ENCODE data around the gene FAM8A1. TPM values are rescaled to one million over a fixed set of nuclear protein-coding genes. Genes with fewer than 3 reads are reported as not detected.
"Not testable (repeated sequence)": the region's sequence is repeated elsewhere in the genome, so short reads cannot be mapped to it uniquely, and the experiment has no call there.

Gene FAM8A1
- polyA plus RNA-seq, 2 donors = 5.7 to 7.1 TPM

GRCh38 chr6:17581282-17581681 is 18.8 kb upstream of the FAM8A1 start:
- H3K9me3 ChIP-seq (ENCODE audit: control insufficient read depth in 2 of 2, insufficient read depth in 1 of 2, low read depth in 1 of 2, low read length in 1 of 2); H3K4me3 ChIP-seq (ENCODE audit: low read depth in 1 of 2, low read length in 2 of 2); H3K27me3 ChIP-seq (ENCODE audit: control insufficient read depth in 1 of 2, insufficient read depth in 2 of 2, low read length in 2 of 2); H3K4me1 ChIP-seq (ENCODE audit: control insufficient read depth in 2 of 2, insufficient read depth in 2 of 2, low read length in 1 of 2); H3K36me3 ChIP-seq (ENCODE audit: control insufficient read depth in 2 of 2, insufficient read depth in 2 of 2, low read length in 1 of 2); H3K27ac ChIP-seq (ENCODE audit: low read depth in 2 of 2, low read length in 1 of 2): not testable (repeated sequence)
- WGBS, 2 donors = 93% methylated on average over 7 of the region's 7 CpGs

DNA sequence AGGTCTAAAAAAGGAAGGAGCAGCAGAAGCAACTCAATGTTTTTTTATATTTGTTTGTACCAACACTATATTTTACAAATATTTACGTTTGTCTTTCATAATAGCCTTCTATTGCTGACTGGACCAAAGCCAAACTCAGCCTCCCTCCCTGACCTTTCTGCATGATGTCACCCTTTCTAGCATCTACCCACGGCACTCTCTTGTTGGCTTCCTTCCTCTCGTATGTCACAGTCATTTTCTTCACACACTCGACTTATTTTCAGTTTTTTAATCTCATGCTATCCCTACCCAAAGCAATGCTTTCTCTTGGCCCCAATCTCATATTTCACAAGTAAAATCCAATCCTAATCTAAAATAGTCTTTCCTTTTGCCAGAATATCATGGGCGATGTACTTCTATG is 16.3 kb upstream of the FAM8A1 start:
- WGBS, 2 donors = 16 to 17% methylated on average over 5 of the region's 5 CpGs
- no peaks in the 10 kb centered on the region for H3K9me3 ChIP-seq (ENCODE audit: control insufficient read depth in 2 of 2, insufficient read depth in 1 of 2, low read depth in 1 of 2, low read length in 1 of 2)
- H3K27ac ChIP-seq (ENCODE audit: low read depth in 2 of 2, low read length in 1 of 2) = peak overlapping the region in 1 of 2 donors; percentile 63
- H3K4me3 ChIP-seq (ENCODE audit: low read depth in 1 of 2, low read length in 2 of 2) = no peak overlapping the region
- no peaks in the 10 kb centered on the region for H3K27me3 ChIP-seq (ENCODE audit: control insufficient read depth in 1 of 2, insufficient read depth in 2 of 2, low read length in 2 of 2)
- peaks cover 0 to 3% of the 10 kb centered on the region in 2 donors for H3K4me1 ChIP-seq (ENCODE audit: control insufficient read depth in 2 of 2, insufficient read depth in 2 of 2, low read length in 1 of 2)
- H3K36me3 ChIP-seq (ENCODE audit: control insufficient read depth in 2 of 2, insufficient read depth in 2 of 2, low read length in 1 of 2) = no peaks in the 10 kb centered on the region

GRCh38 chr6:17584241-17584803 is 15.8 kb upstream of the FAM8A1 start:
- peaks cover 0 to 3% of the 10 kb centered on the region in 2 donors for H3K4me1 ChIP-seq (ENCODE audit: control insufficient read depth in 2 of 2, insufficient read depth in 2 of 2, low read length in 1 of 2)
- no peaks in the 10 kb centered on the region for H3K9me3 ChIP-seq (ENCODE audit: control insufficient read depth in 2 of 2, insufficient read depth in 1 of 2, low read depth in 1 of 2, low read length in 1 of 2)
- no peaks in the 10 kb centered on the region for H3K27me3 ChIP-seq (ENCODE audit: control insufficient read depth in 1 of 2, insufficient read depth in 2 of 2, low read length in 2 of 2)
- H3K4me3 ChIP-seq (ENCODE audit: low read depth in 1 of 2, low read length in 2 of 2) = no peak overlapping the region
- H3K27ac ChIP-seq (ENCODE audit: low read depth in 2 of 2, low read length in 1 of 2) = no peak overlapping the region
- WGBS, 2 donors = 8% methylated on average over 7 of the region's 7 CpGs
- H3K36me3 ChIP-seq (ENCODE audit: control insufficient read depth in 2 of 2, insufficient read depth in 2 of 2, low read length in 1 of 2) = no peaks in the 10 kb centered on the region

- no peak overlapping the region for H3K4me3 ChIP-seq (ENCODE audit: low read depth in 1 of 2, low read length in 2 of 2)
- H3K27ac ChIP-seq (ENCODE audit: low read depth in 2 of 2, low read length in 1 of 2) = no peak overlapping the region
- 73 to 79% methylated on average over 7 of the region's 7 CpGs for WGBS, 2 donors
- no peaks in the 10 kb centered on the region for H3K4me1 ChIP-seq (ENCODE audit: control insufficient read depth in 2 of 2, insufficient read depth in 2 of 2, low read length in 1 of 2)
- no peaks in the 10 kb centered on the region for H3K27me3 ChIP-seq (ENCODE audit: control insufficient read depth in 1 of 2, insufficient read depth in 2 of 2, low read length in 2 of 2)
- H3K36me3 ChIP-seq (ENCODE audit: control insufficient read depth in 2 of 2, insufficient read depth in 2 of 2, low read length in 1 of 2) = no peaks in the 10 kb centered on the region
- no peaks in the 10 kb centered on the region for H3K9me3 ChIP-seq (ENCODE audit: control insufficient read depth in 2 of 2, insufficient read depth in 1 of 2, low read depth in 1 of 2, low read length in 1 of 2)
These were observed 14.2 kb upstream of the FAM8A1 start for GRCh38 chr6:17585766-17586490.

GRCh38 chr6:17586623-17587022 is 13.5 kb upstream of the FAM8A1 start:
- H3K4me3 ChIP-seq (ENCODE audit: low read depth in 1 of 2, low read length in 2 of 2); H3K9me3 ChIP-seq (ENCODE audit: control insufficient read depth in 2 of 2, insufficient read depth in 1 of 2, low read depth in 1 of 2, low read length in 1 of 2); H3K27me3 ChIP-seq (ENCODE audit: control insufficient read depth in 1 of 2, insufficient read depth in 2 of 2, low read length in 2 of 2); H3K4me1 ChIP-seq (ENCODE audit: control insufficient read depth in 2 of 2, insufficient read depth in 2 of 2, low read length in 1 of 2); H3K27ac ChIP-seq (ENCODE audit: low read depth in 2 of 2, low read length in 1 of 2); H3K36me3 ChIP-seq (ENCODE audit: control insufficient read depth in 2 of 2, insufficient read depth in 2 of 2, low read length in 1 of 2): not testable (repeated sequence)
- 95% methylated on average over 13 of the region's 13 CpGs for WGBS, 2 donors

- H3K4me3 ChIP-seq (ENCODE audit: low read depth in 1 of 2, low read length in 2 of 2) = no peak overlapping the region
- 84 to 91% methylated on average over 6 of the region's 6 CpGs for WGBS, 2 donors
- H3K4me1 ChIP-seq (ENCODE audit: control insufficient read depth in 2 of 2, insufficient read depth in 2 of 2, low read length in 1 of 2) = no peaks in the 10 kb centered on the region
These were observed 12.1 kb upstream of the FAM8A1 start for GRCh38 chr6:17588011-17588410.

DNA sequence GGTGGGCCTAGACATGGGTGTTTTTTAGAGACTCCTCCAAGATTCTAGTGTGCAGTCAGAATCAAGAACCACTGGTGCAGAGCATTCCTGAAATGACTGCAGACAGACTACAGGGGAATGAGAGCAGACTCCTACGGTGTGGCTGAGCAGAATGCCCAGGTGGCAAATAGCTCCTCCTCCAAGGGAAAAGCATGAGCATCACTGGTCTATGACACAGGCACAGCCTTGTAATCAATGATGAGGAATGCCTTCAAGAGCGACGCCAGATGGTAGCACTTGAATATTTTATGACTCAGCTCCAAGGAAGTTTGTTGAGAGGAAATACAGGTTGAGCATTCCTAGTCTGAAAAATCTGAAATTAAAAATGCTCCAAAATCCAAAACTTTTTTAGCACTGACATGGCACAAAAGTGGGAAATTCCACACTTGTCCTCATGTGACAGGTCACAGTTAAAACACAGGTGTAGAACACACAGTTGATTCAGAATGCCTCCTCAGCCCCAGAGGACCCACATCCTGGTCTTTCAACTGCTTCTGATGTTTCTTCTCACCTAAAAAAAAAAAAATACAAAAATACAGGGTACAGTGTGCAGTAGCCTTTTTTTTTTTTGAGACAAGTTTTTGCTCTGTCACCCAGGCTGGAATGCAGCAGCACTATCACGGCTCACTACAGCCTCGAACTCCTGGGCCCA is 10.6 kb upstream of the FAM8A1 start:
- Histone ChIP-seq H3K27me3 (ENCODE audit: control insufficient read depth in 1 of 2, insufficient read depth in 2 of 2, low read length in 2 of 2) (no peaks in the 10 kb centered on the region), H3K36me3 (ENCODE audit: control insufficient read depth in 2 of 2, insufficient read depth in 2 of 2, low read length in 1 of 2) (no peaks in the 10 kb centered on the region), H3K4me1 (ENCODE audit: control insufficient read depth in 2 of 2, insufficient read depth in 2 of 2, low read length in 1 of 2) (no peaks in the 10 kb centered on the region), H3K4me3 (ENCODE audit: low read depth in 1 of 2, low read length in 2 of 2) (no peak overlapping the region), H3K9me3 (ENCODE audit: control insufficient read depth in 2 of 2, insufficient read depth in 1 of 2, low read depth in 1 of 2, low read length in 1 of 2) (no peaks in the 10 kb centered on the region), H3K27ac (ENCODE audit: low read depth in 2 of 2, low read length in 1 of 2) (no peak overlapping the region)
- WGBS, 2 donors = 63 to 69% methylated on average over 5 of the region's 5 CpGs

More at GRCh38 chr6:17588011-17588410, 12.1 kb upstream of the FAM8A1 start:
- Histone ChIP-seq H3K27ac (ENCODE audit: low read depth in 2 of 2, low read length in 1 of 2) (no peak overlapping the region), H3K9me3 (ENCODE audit: control insufficient read depth in 2 of 2, insufficient read depth in 1 of 2, low read depth in 1 of 2, low read length in 1 of 2) (no peaks in the 10 kb centered on the region), H3K27me3 (ENCODE audit: control insufficient read depth in 1 of 2, insufficient read depth in 2 of 2, low read length in 2 of 2) (no peaks in the 10 kb centered on the region), H3K36me3 (ENCODE audit: control insufficient read depth in 2 of 2, insufficient read depth in 2 of 2, low read length in 1 of 2) (no peaks in the 10 kb centered on the region)

- no peaks in the 10 kb centered on the region for H3K9me3 ChIP-seq (ENCODE audit: control insufficient read depth in 2 of 2, insufficient read depth in 1 of 2, low read depth in 1 of 2, low read length in 1 of 2)
- no peaks in the 10 kb centered on the region for H3K4me1 ChIP-seq (ENCODE audit: control insufficient read depth in 2 of 2, insufficient read depth in 2 of 2, low read length in 1 of 2)
- 45 to 63% methylated on average over 1 of the region's 1 CpG for WGBS, 2 donors
- H3K27ac ChIP-seq (ENCODE audit: low read depth in 2 of 2, low read length in 1 of 2) = no peak overlapping the region
- no peaks in the 10 kb centered on the region for H3K36me3 ChIP-seq (ENCODE audit: control insufficient read depth in 2 of 2, insufficient read depth in 2 of 2, low read length in 1 of 2)
- H3K27me3 ChIP-seq (ENCODE audit: control insufficient read depth in 1 of 2, insufficient read depth in 2 of 2, low read length in 2 of 2) = no peaks in the 10 kb centered on the region
- no peak overlapping the region for H3K4me3 ChIP-seq (ENCODE audit: low read depth in 1 of 2, low read length in 2 of 2)
These were observed 8.8 kb upstream of the FAM8A1 start for GRCh38 chr6:17591287-17591686.

DNA sequence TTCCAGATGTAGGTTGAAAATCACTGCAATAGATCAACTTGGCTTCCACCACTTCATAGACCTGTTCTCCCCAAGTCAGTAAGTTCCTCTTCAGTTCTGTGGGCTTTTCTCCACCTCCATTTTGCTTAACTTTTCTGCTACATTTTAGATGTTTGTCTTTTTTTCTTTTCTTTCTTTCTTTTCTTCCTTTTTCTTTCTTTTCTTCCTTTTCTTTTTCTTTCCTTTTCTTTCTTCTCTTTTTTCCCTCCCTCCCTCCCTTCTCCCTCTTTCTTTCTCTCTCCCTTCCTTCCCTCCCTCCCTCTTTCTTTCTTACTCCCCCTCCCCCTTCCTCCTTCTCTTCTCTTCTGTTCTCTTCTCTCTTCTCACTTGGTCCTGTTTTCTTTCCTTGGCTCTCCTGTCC is 6.9 kb upstream of the FAM8A1 start:
- H3K4me1 ChIP-seq (ENCODE audit: control insufficient read depth in 2 of 2, insufficient read depth in 2 of 2, low read length in 1 of 2) = no peaks in the 10 kb centered on the region
- no peak overlapping the region for H3K4me3 ChIP-seq (ENCODE audit: low read depth in 1 of 2, low read length in 2 of 2)
- no peaks in the 10 kb centered on the region for H3K36me3 ChIP-seq (ENCODE audit: control insufficient read depth in 2 of 2, insufficient read depth in 2 of 2, low read length in 1 of 2)
- no peaks in the 10 kb centered on the region for H3K9me3 ChIP-seq (ENCODE audit: control insufficient read depth in 2 of 2, insufficient read depth in 1 of 2, low read depth in 1 of 2, low read length in 1 of 2)
- H3K27ac ChIP-seq (ENCODE audit: low read depth in 2 of 2, low read length in 1 of 2) = no peak overlapping the region
- H3K27me3 ChIP-seq (ENCODE audit: control insufficient read depth in 1 of 2, insufficient read depth in 2 of 2, low read length in 2 of 2) = no peaks in the 10 kb centered on the region

DNA sequence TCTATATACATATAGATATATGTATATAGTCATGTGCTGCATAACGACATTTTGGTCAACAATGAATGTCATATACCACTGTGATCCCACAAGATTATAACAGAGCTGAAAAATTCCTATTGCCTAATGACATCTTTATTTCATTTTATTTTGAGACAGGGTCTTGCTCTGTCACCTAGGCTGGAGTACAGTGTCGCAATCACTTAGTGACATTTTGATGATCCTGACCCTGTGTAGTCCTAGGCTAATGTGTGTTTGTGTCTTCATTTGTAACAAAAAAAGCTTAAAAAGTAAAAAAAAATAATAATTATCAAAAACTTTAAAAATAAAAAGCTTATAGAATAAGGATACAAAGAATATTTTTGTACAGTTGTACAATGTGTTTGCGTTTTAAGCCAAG is 4.0 kb upstream of the FAM8A1 start:
- WGBS, 2 donors = 92 to 95% methylated on average over 3 of the region's 3 CpGs
- no peaks in the 10 kb centered on the region for H3K36me3 ChIP-seq (ENCODE audit: control insufficient read depth in 2 of 2, insufficient read depth in 2 of 2, low read length in 1 of 2)
- H3K27me3 ChIP-seq (ENCODE audit: control insufficient read depth in 1 of 2, insufficient read depth in 2 of 2, low read length in 2 of 2) = no peaks in the 10 kb centered on the region
- no peak overlapping the region for H3K27ac ChIP-seq (ENCODE audit: low read depth in 2 of 2, low read length in 1 of 2)
- no peak overlapping the region for H3K4me3 ChIP-seq (ENCODE audit: low read depth in 1 of 2, low read length in 2 of 2)
- no peaks in the 10 kb centered on the region for H3K9me3 ChIP-seq (ENCODE audit: control insufficient read depth in 2 of 2, insufficient read depth in 1 of 2, low read depth in 1 of 2, low read length in 1 of 2)
- no peaks in the 10 kb centered on the region for H3K4me1 ChIP-seq (ENCODE audit: control insufficient read depth in 2 of 2, insufficient read depth in 2 of 2, low read length in 1 of 2)

All from esophagus (tissue), 2 donors.